Neural cell (in vitro differentiated cells): ENCODE results near the gene CLNK. TPM values are rescaled to one million over a fixed set of nuclear protein-coding genes. Genes with fewer than 3 reads are reported as not detected.

ENCODE experiments used
- H2AFZ ChIP-seq: fragments of 200-600, 300-800 bp; sonication (generic), shearing (Covaris generic); 2 replicates; pipeline ENCODE4 v1.6.0; 2014; ENCODE audit warnings: low read depth, mild to moderate bottlenecking, antibody characterized with exemption, low read length, moderate library complexity
- H3F3A ChIP-seq: fragments of 200-600 bp; shearing (Covaris generic); 2 replicates; pipeline ENCODE4 v1.6.1; 2016; ENCODE audit warnings: mild to moderate bottlenecking, moderate library complexity, mixed read lengths, antibody characterized with exemption, low read length; ENCODE audit not compliant: insufficient read depth, poor library complexity, severe bottlenecking
- H3K27ac ChIP-seq: fragments of 200-600, 300-800 bp; sonication (generic), shearing (Covaris generic); 2 replicates; pipeline ENCODE4 v1.5.1; 2014; ENCODE audit warnings: mild to moderate bottlenecking, low read length, moderate library complexity
- H3K27me3 ChIP-seq: fragments of 300-800, 200-600 bp; sonication (generic), shearing (Covaris generic); 2 replicates; pipeline ENCODE4 v1.6.0; 2014; ENCODE audit warnings: mild to moderate bottlenecking, low read depth, low read length, moderate library complexity; ENCODE audit not compliant: insufficient read depth
- H3K36me3 ChIP-seq: fragments of 300-800, 200-600 bp; sonication (generic), shearing (Covaris generic); 2 replicates; pipeline ENCODE4 v1.5.1; 2014; ENCODE audit warnings: mild to moderate bottlenecking, antibody characterized with exemption, low read length, moderate library complexity; ENCODE audit not compliant: insufficient read depth
- H3K4me2 ChIP-seq: fragments of 300-800, 200-600 bp; sonication (generic), shearing (Covaris generic); 2 replicates; pipeline ENCODE4 v1.6.0; 2014; ENCODE audit warnings: mild to moderate bottlenecking, low read length
- H3K4me3 ChIP-seq: fragments of 300-800, 200-600 bp; sonication (generic), shearing (Covaris generic); 2 replicates; pipeline ENCODE4 v1.5.1; 2014; ENCODE audit warnings: mild to moderate bottlenecking, low read length, moderate library complexity
- H3K79me2 ChIP-seq: fragments of 200-600 bp; shearing (Covaris generic); replicated peaks from 2 replicates; pipeline ENCODE4 v1.6.0; 2014; ENCODE audit warnings: mild to moderate bottlenecking, low read length, moderate library complexity; ENCODE audit not compliant: insufficient read depth
- H3K9ac ChIP-seq: fragments of 300-800, 200-600 bp; sonication (generic), shearing (Covaris generic); 2 replicates; pipeline ENCODE4 v1.6.1; 2016; ENCODE audit warnings: mild to moderate bottlenecking, low read length, mixed read lengths
- H3K9me2 ChIP-seq: fragments of 200-600 bp; shearing (Covaris generic); 2 replicates; pipeline ENCODE4 v1.6.1; 2016; ENCODE audit warnings: mild to moderate bottlenecking, low read length, mixed read lengths; ENCODE audit not compliant: insufficient read depth
- H3K9me3 ChIP-seq: fragments of 200-600, 300-800 bp; sonication (generic), shearing (Covaris generic); 2 replicates; pipeline ENCODE4 v1.6.1; 2016; ENCODE audit warnings: mild to moderate bottlenecking, mixed run types, low read length, moderate library complexity, mixed read lengths
- H4K20me1 ChIP-seq: fragments of 200-600 bp; shearing (Covaris generic); 2 replicates; pipeline ENCODE4 v1.6.1; 2016; ENCODE audit warnings: mild to moderate bottlenecking, mixed run types; ENCODE audit not compliant: insufficient read depth
- EP300 ChIP-seq: fragments of 450-650 bp; conservative IDR thresholded peaks from 2 replicates; pipeline ENCODE4 v1.6.1; 2014; ENCODE audit warnings: antibody characterized with exemption, mild to moderate bottlenecking, moderate library complexity; ENCODE audit not compliant: poor library complexity, severe bottlenecking
- EZH2 ChIP-seq: fragments of 200-600, 300-800 bp; shearing (Covaris generic), sonication (generic); IDR thresholded peaks from 2 replicates; pipeline ENCODE4 v1.6.1; 2014; ENCODE audit warnings: antibody characterized with exemption, low read length, borderline replicate concordance, mild to moderate bottlenecking; ENCODE audit not compliant: insufficient read depth, poor library complexity, severe bottlenecking
- MXI1 ChIP-seq: fragments of 450-650 bp; conservative IDR thresholded peaks from 2 replicates; pipeline ENCODE4 v1.6.1; 2014; ENCODE audit warnings: antibody characterized with exemption, mild to moderate bottlenecking; ENCODE audit not compliant: poor library complexity, severe bottlenecking
- POLR2AphosphoS5 ChIP-seq: IDR thresholded peaks from 2 replicates; pipeline ENCODE4 v1.6.1; 2012
- RAD21 ChIP-seq: fragments of 450-650 bp; conservative IDR thresholded peaks from 2 replicates; pipeline ENCODE4 v1.6.1; 2014; ENCODE audit warnings: antibody characterized with exemption, mild to moderate bottlenecking, moderate library complexity
- SMC3 ChIP-seq: fragments of 450-650 bp; conservative IDR thresholded peaks from 2 replicates; pipeline ENCODE4 v1.6.1; 2014; ENCODE audit warnings: antibody characterized with exemption, mild to moderate bottlenecking, moderate library complexity; ENCODE audit not compliant: poor library complexity
- TAF1 ChIP-seq: IDR thresholded peaks from 2 replicates; pipeline ENCODE4 v1.6.1; 2012; ENCODE audit warnings: low read depth
- polyA plus RNA-seq: library from polyadenylated mRNA; depleted of rRNA; stranded (reverse); fragments of >200 nt; gene quantifications from 2 replicates; pipeline ENCODE4 v1.2.3, GENCODE V29; 2014
- TF ChIP-seq, protein P1 (sequence below): IDR thresholded peaks from 2 replicates; pipeline ENCODE4 v1.6.1; 2012; ENCODE audit warnings: borderline replicate concordance
- TF ChIP-seq, protein P2 (sequence below): fragments of 450-650 bp; IDR thresholded peaks from 2 replicates; pipeline ENCODE4 v1.5.1; 2014; ENCODE audit warnings: antibody characterized with exemption, mild to moderate bottlenecking, moderate library complexity; ENCODE audit not compliant: poor library complexity, severe bottlenecking

The CLNK gene
- polyA plus RNA-seq, 1 donor from 2014 or later, result not detected

DNA sequence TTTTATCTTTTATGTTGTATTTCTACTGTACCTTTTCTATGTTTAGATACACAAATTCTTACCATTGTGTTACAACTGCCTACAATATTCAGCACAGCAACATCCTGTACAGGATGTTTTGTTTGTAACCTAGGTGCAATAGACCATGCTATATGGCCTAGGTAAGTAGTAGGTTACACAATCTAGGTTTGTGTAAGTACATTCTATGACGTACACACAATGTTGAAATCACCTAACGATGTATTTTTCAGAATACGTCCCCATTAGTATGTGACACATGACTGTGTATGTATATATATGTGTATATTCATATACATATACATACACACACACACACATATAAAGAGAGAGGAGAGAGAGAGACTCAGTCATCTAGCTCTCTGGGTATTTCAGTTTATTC lies 103.5 kb downstream of the CLNK start:
- Histone ChIP-seq H2AFZ (no peak overlapping the region), H3K27me3 (no peaks in the 10 kb centered on the region)

DNA sequence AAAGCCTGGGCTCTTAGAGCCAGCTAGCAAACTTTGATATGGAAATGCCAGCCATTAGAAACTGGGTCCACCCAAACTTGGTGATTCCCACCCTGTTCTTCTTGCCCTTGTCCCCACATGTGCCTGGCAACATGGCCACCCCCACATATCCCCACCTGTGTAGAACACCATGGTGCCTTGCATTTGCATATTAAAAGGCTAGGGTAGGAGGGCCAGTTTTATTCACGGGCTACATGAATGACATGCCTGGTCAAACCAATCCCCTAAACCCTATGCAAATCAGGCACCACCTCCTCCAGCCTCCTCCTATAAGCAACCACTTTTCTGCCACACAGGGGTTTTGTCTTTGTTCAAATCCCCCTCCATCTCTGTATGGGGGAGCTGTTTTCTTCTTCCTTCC lies 104.9 kb downstream of the CLNK start:
- Histone ChIP-seq H3K9ac (no peak overlapping the region), H3K36me3 (no peaks in the 10 kb centered on the region), H2AFZ (no peak overlapping the region), H3F3A (no peaks in the 10 kb centered on the region), H3K4me3 (no peak overlapping the region), H3K27me3 (no peaks in the 10 kb centered on the region), H4K20me1 (no peaks in the 10 kb centered on the region), H3K79me2 (no peaks in the 10 kb centered on the region), H3K9me2 (no peaks in the 10 kb centered on the region), H3K9me3 (no peaks in the 10 kb centered on the region), H3K27ac (no peak overlapping the region), H3K4me2 (no peak overlapping the region)
- no peak for TF ChIP-seq EP300
- no peak for TF ChIP-seq POLR2AphosphoS5
- TF ChIP-seq, protein P1, sequence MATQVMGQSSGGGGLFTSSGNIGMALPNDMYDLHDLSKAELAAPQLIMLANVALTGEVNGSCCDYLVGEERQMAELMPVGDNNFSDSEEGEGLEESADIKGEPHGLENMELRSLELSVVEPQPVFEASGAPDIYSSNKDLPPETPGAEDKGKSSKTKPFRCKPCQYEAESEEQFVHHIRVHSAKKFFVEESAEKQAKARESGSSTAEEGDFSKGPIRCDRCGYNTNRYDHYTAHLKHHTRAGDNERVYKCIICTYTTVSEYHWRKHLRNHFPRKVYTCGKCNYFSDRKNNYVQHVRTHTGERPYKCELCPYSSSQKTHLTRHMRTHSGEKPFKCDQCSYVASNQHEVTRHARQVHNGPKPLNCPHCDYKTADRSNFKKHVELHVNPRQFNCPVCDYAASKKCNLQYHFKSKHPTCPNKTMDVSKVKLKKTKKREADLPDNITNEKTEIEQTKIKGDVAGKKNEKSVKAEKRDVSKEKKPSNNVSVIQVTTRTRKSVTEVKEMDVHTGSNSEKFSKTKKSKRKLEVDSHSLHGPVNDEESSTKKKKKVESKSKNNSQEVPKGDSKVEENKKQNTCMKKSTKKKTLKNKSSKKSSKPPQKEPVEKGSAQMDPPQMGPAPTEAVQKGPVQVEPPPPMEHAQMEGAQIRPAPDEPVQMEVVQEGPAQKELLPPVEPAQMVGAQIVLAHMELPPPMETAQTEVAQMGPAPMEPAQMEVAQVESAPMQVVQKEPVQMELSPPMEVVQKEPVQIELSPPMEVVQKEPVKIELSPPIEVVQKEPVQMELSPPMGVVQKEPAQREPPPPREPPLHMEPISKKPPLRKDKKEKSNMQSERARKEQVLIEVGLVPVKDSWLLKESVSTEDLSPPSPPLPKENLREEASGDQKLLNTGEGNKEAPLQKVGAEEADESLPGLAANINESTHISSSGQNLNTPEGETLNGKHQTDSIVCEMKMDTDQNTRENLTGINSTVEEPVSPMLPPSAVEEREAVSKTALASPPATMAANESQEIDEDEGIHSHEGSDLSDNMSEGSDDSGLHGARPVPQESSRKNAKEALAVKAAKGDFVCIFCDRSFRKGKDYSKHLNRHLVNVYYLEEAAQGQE, result no peak
- TF ChIP-seq EZH2, result no peak
- no peak for TF ChIP-seq MXI1
- TF ChIP-seq, protein P2, sequence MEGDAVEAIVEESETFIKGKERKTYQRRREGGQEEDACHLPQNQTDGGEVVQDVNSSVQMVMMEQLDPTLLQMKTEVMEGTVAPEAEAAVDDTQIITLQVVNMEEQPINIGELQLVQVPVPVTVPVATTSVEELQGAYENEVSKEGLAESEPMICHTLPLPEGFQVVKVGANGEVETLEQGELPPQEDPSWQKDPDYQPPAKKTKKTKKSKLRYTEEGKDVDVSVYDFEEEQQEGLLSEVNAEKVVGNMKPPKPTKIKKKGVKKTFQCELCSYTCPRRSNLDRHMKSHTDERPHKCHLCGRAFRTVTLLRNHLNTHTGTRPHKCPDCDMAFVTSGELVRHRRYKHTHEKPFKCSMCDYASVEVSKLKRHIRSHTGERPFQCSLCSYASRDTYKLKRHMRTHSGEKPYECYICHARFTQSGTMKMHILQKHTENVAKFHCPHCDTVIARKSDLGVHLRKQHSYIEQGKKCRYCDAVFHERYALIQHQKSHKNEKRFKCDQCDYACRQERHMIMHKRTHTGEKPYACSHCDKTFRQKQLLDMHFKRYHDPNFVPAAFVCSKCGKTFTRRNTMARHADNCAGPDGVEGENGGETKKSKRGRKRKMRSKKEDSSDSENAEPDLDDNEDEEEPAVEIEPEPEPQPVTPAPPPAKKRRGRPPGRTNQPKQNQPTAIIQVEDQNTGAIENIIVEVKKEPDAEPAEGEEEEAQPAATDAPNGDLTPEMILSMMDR, result no peak
- no peak for TF ChIP-seq RAD21
- TF ChIP-seq TAF1, result no peak
- no peak for TF ChIP-seq SMC3

More for the DNA sequence above, 103.5 kb downstream of the CLNK start:
- H3K36me3 ChIP-seq, result no peaks in the 10 kb centered on the region
- H3K4me3 ChIP-seq, result no peak overlapping the region
- H3K9ac ChIP-seq, result no peak overlapping the region
- no peak overlapping the region for H3K4me2 ChIP-seq
- TF ChIP-seq TAF1 (no peak), MXI1 (no peak), RAD21 (no peak), SMC3 (no peak), POLR2AphosphoS5 (no peak), EP300 (no peak), EZH2 (no peak)
- TF ChIP-seq, protein P1, result no peak
- TF ChIP-seq, protein P2, result no peak
- no peaks in the 10 kb centered on the region for H3K9me3 ChIP-seq
- no peaks in the 10 kb centered on the region for H3F3A ChIP-seq
- H3K27ac ChIP-seq, result no peak overlapping the region
- H3K9me2 ChIP-seq, result no peaks in the 10 kb centered on the region
- H4K20me1 ChIP-seq, result no peaks in the 10 kb centered on the region
- H3K79me2 ChIP-seq, result no peaks in the 10 kb centered on the region
